Caki2 (cell line): ENCODE measurements around the gene SMIM45.
"Not testable (repeated sequence)": the region's sequence is repeated elsewhere in the genome, so short reads cannot be mapped to it uniquely, and the experiment has no call there.

ENCODE experiments used
- DNase-seq: peaks from one replicate; pipeline ENCODE4 v3.0.0-alpha.2; 2015; ENCODE audit warnings: low read depth
- in situ Hi-C: cut with HindIII; loops from 2 replicates; pipeline ENCODE4 v1.10.0; 2016; ENCODE audit warnings: low sequenced_read_pairs, low pct_unique_long_range_greater_than_20kb, mixed read lengths

The SMIM45 gene

DNA sequence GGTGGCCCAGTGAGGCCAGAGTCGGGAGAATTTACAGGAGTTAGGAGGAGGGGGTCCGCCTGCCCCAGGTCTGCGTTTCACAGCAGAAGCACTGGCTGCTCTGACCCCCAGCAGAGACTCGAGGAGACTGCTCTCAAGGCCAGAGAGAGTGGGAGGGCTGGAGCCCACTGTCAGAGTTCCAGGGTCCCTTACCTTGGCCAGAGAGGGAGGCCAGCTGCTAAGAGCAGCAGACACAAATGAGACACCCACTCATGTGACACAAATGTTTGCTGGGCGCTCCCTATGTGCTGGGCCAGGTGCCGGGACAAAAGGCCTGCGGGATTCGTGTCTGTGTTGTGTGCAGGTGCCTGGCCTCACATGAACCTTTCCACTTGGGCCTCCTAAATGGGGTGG is 22.5 kb upstream of the SMIM45 start:
- DNase-seq, result no peak
- in situ Hi-C loops, result no loop called here

DNA sequence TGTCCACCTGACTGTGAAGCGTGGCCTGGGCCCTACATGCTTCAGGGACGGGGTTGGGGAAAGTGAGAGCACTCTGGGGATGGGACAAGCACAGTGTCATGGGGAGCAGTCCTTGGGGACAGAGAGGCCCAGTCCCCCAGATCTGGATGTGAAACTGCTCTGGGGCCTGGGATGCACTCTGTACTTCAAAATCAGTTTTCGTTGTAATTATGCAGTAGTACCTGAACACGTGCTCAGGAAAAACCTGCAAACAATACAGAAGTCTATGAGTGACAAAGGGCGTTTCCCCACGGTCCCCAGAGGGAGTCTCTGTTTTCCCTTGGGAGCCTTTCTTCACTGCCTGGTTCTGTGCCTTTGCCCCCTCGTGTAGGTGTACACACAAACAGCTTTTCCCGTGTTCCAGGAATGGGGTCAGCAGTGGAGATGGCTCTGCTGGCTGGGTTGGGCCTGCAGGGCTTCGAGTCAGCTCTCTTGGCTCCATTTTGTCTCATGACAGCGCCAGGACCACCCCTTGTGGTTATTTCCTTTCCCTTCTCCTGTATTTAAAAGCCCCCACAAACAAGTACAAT is 20.2 kb upstream of the SMIM45 start:
- in situ Hi-C loops, result no loop called here
- DNase-seq, result no peak

DNA sequence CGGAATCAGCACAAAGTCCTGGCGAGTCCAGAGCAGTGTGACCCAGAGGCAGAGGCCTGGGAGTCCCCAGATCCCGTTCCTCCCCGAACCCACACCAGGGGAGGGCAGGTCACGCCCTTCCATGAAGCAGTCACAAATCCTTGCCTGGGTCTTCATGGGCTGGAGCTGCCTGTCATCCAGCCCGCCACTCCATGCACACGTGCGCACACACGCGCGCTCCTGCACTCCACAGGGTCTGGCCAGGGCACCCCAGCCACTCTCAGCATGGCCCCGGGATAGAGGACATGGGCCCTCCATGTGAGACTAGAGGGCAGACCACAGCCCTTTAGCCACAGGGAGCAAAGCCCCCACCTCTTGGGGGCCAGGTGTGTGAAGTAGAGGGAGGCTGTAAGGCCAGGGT is 19.6 kb upstream of the SMIM45 start:
- no peak for DNase-seq
- in situ Hi-C loops, result no loop called here

DNA sequence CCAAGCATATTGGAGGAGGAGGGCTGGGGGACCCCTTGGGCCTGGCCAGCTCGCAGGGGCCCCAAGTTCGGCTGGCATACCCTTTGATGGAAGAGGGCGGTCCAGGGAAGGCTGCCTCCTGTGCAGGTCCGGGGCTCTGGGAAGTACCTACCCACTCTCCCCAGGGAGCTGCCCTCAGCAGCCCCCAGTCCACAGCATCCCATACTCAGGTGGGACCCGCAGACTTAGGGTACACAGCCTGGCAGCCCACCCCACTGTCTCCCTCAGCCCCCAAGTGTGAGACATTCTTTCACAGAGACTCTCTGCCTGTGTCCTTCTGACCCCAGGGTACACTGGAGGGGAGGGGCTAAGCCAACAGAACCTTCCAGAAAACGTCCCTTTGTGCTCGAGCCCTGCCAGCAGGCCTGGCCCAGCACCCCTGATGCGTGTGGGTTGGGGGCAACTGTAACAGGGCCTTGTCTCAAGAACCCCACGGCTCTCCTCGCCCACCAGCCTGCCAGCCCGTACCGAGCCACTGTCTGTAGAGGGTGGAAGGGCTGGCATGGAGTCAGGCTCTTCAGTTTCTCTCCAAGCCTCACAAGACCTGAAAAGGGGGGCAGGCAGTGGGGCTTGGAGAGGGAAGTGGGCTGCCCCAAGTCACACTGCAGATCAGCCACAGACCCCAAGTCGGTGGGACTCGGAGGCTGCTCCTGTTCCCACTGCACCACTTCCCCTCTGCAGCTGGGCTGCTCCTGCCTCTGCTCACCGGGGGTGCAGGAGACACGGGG is 18.4 kb upstream of the SMIM45 start:
- DNase-seq, result no peak
- in situ Hi-C loops, result no loop called here

DNA sequence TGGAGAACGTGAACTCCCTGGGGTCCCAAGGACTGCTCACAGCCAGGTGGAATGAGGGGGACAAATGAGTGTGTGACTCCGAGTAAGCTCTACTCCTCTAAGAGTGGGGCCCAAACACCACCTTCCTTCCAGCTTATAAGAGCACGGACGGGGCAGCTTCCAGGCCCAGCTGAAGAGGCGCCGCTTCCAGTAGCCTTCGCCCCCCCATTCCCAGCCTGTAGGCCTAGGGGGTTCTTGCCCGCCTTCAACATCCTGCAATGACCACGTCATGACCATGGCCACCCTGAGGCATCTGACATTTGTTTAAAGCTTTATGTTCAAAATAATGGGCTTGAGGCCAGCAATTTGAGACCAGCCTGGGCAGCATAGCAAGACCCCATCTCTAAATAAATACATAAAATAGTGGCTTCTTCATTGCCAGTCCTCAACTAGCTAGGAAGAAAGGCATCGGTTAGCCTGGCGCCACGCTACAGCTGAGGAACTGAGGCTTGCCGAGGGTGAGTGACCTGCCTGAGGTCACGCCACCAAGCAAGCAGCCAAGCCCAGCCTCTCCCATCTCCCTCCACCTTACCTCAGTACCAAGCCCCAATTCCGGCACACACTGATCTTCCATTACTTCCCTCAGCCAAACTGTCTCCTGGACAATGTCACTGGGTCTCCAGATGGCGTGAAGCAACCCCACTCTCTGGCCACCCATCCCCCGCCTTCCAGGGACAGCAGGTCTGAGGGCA is 17.5 kb upstream of the SMIM45 start:
- in situ Hi-C loops, result no loop called here
- DNase-seq, result no peak

DNA sequence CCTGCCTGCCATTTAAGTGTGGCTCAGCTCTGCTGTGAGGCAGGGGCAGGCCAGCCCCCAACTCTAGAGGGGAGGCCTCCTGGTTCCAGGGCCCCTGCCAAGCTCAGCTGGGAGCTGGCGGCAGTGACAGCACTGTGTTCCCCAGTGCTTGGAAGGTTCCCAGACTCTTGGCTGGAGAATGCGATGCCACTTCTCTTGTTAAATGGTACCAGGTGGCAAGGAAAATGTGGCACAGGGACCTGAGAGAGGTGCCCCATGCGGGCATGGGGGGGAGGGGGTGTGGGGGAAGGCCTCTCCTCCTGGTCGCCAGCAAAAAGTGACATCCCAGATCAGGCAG is 17.0 kb upstream of the SMIM45 start:
- DNase-seq, result no peak
- in situ Hi-C loops, result no loop called here

DNA sequence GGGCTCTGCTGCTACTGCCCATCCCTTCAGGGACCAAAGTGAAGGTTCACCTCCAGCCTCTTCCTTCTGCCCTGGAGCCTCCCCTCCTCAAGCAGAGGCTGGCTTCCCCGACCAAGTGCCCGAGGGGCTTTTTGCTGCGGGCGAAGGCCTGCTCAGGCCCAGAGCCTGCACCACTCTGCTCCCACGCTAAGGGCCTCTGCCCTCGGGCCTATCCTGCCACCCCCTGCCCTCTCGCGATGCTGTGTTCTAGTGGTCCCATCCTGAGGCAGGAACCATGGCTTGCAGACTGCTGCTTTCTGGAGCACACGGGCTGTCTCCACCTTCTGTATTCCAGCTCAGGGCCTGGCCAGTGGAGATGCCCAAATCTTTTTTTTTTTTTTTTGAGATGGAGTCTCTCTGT is 16.4 kb upstream of the SMIM45 start:
- DNase-seq, result no peak
- in situ Hi-C loops, result no loop called here

DNA sequence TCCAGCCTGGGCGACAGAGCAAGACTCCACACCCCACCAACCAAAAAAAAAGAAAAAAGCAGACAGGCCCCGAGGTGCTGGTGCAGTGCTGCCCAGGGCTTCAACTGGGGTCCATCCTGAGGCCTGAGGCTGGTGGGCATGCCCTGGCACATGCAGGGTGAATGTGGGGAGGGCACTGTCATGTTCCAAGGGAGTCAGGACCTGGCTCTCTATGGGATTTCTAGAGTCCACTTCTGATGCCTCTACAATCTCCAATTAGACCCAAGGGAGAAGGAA is 15.1 kb upstream of the SMIM45 start:
- in situ Hi-C loops, result no loop called here
- no peak for DNase-seq

DNA sequence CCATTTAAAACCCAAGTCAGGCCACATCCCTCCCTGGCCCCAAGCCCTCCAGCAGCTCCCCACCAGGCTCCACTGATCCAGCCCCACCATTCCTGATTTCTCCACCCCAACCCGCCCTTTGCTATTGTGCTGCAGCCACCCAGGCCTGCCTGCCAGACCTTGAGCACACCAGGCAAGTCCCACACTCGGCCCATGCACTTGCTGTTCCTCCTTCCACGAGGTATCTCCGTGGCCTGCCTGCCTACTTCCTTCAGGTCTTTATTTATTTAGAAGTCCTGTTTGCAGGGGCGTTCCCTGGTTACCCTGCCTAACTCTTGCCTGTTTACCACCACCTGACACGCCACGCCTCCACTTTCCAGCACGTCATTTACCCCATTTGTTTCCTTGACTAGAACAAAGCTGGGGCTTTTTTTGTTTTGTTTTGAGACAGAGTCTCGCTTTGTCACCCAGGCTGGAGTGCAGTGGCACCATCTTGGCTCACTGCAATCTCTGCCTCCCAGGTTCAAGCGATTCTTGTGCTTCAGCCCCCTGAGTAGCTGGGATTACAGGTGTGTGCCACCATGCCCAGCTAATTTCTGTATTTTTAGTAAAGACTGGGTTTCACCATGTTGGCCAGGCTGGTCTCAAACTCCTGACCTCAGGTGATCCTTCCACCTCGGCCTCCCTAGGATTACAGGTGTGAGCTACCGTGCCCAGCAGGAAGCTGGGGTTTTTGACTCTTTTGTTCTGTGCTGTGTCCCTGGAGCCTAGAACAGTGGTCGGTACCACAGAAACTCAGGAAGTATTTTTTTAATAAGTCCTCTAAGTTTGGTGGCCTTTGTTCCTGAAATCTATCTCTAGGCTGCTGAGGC is 11.7 kb upstream of the SMIM45 start:
- DNase-seq, result no peak
- in situ Hi-C loops, result no loop called here

DNA sequence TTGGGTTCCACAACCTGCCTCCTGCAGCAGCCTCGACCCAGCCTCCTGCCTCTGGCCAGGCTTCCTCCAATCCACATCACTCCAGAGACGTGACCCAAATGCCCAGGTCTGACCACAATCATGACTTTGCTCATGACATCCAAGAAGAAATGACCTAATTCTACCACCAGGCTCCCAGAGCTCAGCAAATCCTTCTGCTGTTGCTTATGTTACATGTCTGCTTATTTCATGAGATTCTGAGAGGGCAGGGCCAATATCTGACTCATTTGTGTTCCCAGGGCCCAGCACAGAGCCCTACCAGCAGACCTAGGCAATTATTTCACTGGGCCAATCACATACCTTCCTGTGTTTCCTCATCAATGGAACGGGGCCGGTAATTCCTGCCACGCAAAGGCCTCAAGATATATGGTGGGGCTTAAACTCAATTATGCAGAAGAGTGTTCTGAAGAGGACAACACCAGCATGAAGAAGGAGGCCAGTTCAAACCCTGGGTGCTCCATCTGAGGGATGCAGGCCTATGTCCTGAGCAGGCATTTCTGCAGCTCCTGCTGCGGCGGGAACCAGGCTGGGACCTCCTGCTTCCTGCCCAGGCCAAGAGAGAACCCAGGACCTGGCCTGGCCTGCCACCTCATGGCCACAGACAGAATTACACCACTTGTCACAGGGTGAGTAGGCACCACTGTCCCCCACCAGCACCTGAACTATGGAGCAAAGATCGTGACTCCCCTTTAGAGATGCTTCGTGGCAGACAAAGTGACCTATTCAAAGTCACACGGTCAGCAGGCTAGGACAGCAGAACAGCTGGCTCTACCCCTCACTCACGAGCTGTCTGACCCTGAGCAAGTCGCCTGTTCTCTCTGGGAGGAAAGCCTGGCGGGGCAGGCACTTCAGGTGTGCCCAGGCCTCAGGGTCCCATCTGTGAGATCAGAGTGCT is 10.9 kb upstream of the SMIM45 start:
- DNase-seq, result peak; percentile 77
- in situ Hi-C loops, result no loop called here

DNA sequence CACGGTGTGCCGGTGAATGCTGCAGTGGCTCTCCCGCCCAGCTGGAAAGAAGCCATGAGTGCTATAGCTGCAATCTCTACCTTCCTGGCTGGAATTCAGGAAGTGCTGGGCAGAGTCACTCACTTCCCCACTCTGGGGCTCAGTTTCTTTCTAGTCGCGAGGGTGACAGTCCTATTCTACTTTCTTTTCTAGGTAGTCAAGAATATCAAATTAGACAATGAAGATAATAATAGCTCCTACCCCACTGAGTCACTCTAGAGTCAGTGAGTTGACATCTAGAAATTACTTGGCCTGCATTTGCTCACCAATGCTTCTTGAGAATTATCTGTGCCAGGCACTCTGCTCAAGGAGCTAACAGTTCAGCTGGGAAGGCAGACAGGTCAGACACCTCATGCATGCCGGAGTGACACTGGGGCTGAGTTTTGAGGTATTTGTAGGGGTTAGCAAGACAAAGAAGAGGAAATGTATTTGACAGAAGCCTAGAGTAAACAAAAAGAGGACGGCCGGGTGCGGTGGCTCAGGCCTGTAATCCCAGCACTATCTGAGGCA is 8.2 kb upstream of the SMIM45 start:
- in situ Hi-C loops, result no loop called here
- DNase-seq, result no peak

DNA sequence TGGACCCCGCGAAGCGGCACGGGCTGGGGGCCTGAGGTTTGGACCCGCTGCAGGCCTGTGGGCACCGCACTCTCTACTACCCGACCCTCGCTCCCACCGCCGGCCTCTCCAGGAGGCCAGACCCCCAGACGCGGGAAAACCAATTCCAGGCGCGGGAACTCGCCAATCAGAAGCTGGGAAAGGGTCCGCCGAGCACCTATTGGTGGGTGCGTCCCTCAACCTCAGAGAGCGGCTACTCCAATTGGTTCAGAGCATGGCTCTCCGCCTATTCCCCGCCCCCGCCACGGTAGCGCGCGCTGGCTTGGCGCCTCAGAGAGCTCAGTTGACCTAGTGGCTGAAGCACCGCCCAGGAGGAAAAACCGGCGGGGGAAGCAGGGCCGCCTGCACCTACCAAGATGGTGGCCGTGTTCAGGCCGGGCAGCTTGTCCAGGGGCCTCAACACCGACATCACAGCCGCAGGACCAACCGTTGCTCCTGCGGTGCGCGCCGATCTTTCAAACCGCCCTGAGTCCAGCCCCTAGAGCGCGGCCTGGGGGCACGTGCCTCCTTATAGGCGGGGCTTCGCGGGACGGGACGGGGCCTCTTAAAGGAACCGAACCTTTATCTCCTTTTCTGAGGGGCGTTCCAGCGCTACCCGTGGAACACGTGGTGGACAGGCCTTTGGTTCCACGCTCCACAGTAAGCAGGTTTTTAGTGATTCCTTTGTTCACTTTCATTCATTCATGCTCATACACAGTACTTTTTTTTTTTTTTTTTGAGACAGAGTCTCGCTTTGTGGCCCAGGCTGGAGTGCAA is 5.1 kb upstream of the SMIM45 start, which contains the start of gene CENPM:
Gene CENPM (minus strand): TSS at position 524 of the 795 bp plus-strand sequence. CDS start 76 bp downstream, at position 448.
- DNase-seq, result peak; percentile 97
- in situ Hi-C loops, result no loop called here

DNA sequence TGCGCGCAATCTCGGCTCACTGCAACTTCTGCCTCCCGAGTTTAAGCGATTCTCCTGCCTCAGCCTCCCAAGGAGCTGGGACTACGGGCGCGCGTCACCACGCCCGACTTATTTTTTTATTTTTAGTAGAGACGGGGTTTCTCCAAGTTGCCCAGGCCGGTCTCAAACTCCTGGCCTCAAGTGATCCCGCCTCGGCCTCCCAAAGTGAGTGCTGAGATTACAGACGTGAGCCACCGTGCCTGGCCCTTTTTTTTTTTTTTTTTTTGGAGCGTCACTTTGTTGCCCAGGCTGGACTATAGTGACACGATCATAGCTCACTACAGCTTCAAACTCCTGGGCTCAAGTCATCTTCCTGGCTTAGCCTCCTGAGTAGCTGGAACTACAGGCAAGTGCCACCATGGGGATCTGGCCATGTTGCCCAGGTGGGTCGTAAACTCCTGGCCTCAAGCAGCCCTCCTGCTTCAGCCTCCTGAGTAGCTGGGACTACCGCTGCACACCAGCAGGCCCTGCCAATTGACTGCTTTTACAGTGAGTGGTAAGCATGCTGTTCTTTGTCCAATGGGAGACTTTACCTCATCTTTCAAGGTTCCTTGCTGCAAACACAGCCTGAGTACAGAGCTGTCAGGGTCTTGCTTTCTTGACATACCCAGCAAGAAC is 4.4 kb upstream of the SMIM45 start:
- in situ Hi-C loops, result no loop called here
- no peak for DNase-seq

DNA sequence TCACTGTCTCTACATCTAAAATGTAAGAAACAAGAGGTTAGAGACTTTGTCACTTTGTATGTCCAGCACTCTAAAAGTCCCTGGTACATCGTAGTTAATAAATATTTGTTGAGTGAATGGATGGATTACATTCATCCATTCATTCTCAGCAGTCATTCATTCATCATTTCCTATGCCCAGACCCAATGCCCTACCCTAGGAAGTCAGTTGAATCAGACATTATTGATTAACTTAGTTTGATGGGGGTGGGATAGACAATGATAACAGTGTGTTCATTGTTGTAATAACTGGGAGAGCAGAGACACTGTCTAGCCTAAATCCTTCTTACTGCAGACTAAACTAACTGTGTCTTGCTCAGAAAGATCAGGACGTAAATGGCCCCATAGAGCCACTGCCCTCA is 3.8 kb upstream of the SMIM45 start:
- in situ Hi-C loops, result no loop called here
- DNase-seq, result no peak

DNA sequence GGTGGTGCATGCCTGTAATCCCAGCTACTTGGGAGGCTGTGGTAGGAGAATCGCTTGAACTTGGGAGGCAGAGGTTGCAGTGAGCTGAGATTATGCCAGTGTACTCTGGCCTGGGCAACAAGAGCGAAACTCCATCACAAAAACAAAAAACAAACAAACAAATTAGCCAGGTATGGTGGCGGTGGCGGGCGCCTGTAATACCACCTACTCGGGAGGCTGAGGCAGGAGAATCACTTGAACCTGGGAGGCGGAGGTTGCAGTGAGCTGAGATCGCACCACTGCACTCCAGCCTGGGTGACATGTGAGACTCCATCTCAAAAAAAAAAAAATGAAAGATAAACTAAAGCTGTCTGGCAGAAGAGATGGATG is 3.0 kb upstream of the SMIM45 start:
- DNase-seq, in situ Hi-C loops: not testable (repeated sequence)

DNA sequence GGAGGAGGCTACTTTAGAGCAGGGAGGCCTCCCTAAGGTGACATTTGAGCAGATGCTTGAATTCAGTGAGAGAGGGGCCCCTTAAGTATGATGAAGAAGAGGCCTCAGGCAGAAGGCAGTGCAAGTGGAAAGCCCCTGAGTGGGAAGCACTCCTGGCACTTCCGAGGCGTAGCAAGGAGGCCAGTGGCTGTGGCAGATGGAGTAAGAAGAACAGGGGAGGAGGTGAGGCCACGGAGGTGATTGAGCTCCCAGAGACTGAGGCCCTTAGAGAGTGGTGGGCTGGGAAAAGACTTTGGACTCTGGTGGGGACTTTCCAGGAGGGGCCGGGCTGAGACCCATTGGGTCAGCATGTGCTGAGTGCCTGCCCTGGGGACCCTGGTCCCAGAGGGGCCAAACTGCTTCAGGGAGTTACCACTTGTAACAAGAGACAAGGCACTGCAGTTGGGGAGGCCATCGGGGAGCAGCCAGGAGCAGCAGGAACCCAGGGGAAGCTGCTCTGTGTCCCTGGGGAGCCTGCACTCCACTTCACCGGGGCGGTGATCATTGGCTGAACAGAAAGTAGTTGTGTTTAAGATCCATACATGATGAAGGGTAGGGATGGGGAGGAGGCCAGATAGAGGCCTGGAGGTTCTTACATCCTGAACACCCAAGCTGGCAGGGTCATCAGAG is 2.5 kb upstream of the SMIM45 start:
- in situ Hi-C loops, result no loop called here
- DNase-seq, result no peak
